HCT116 (cell line): ENCODE data around the gene CEACAM19.

Source experiments
- EGR1 ChIP-seq: IDR thresholded peaks from 2 replicates; pipeline ENCODE4 v1.6.1; 2012; ENCODE audit warnings: low read depth
- ELF1 ChIP-seq: IDR thresholded peaks from 2 replicates; pipeline ENCODE4 v1.6.1; 2012; ENCODE audit warnings: low read depth, borderline replicate concordance
- EZH2 ChIP-seq: fragments of 200-600 bp; sonication (generic); IDR thresholded peaks from 2 replicates; pipeline ENCODE4 v1.6.1; 2017; ENCODE audit warnings: antibody characterized with exemption, mixed run types
- JUND ChIP-seq: IDR thresholded peaks from 2 replicates; pipeline ENCODE4 v1.6.1; 2012
- MAX ChIP-seq: IDR thresholded peaks from 2 replicates; pipeline ENCODE4 v1.6.1; 2012
- POLR2A ChIP-seq: IDR thresholded peaks from 2 replicates; pipeline ENCODE4 v1.7.0; 2011; ENCODE audit warnings: borderline replicate concordance; ENCODE audit not compliant: insufficient read depth, insufficient read length; ENCODE audit errors: extremely low read depth
- POLR2AphosphoS5 ChIP-seq: IDR thresholded peaks from 2 replicates; pipeline ENCODE4 v1.6.1; 2011; ENCODE audit warnings: mild to moderate bottlenecking, low read depth, low read length, moderate library complexity
- SIN3A ChIP-seq: IDR thresholded peaks from 2 replicates; pipeline ENCODE4 v1.6.1; 2012; ENCODE audit warnings: low read depth
- YY1 ChIP-seq: IDR thresholded peaks from 2 replicates; pipeline ENCODE4 v1.6.1; 2011; ENCODE audit warnings: low read length, low read depth, moderate library complexity, mild to moderate bottlenecking; ENCODE audit not compliant: insufficient replicate concordance; ENCODE audit errors: extremely low read depth
- TF ChIP-seq, protein P1 (sequence below): IDR thresholded peaks from 2 replicates; pipeline ENCODE4 v1.6.1; 2012; ENCODE audit warnings: low read depth
- TF ChIP-seq, protein P2 (sequence below), 3 experiments: fragments of 200-600 bp in 1 of 3; sonication (generic) in 1 of 3; IDR thresholded peaks in 2 of 3; conservative IDR thresholded peaks in 1 of 3; 2 replicates each; pipeline ENCODE4 v1.5.1; 2012 to 2017; ENCODE audit warnings: low read depth in 2 of 3, low read length in 2 of 3, antibody characterized with exemption in 1 of 3, borderline replicate concordance in 1 of 3, control low read depth in 1 of 3, mild to moderate bottlenecking in 1 of 3, mixed read lengths in 1 of 3, mixed run types in 1 of 3, moderate library complexity in 1 of 3; ENCODE audit not compliant: insufficient read depth in 1 of 3
- TF ChIP-seq, protein P3 (sequence below): IDR thresholded peaks from 2 replicates; pipeline ENCODE4 v1.6.1; 2011; ENCODE audit warnings: mild to moderate bottlenecking, low read length, moderate library complexity; ENCODE audit not compliant: insufficient replicate concordance; ENCODE audit errors: extremely low read depth

- TF ChIP-seq POLR2AphosphoS5: no peak
- no peak for TF ChIP-seq SIN3A
- TF ChIP-seq, protein P1, sequence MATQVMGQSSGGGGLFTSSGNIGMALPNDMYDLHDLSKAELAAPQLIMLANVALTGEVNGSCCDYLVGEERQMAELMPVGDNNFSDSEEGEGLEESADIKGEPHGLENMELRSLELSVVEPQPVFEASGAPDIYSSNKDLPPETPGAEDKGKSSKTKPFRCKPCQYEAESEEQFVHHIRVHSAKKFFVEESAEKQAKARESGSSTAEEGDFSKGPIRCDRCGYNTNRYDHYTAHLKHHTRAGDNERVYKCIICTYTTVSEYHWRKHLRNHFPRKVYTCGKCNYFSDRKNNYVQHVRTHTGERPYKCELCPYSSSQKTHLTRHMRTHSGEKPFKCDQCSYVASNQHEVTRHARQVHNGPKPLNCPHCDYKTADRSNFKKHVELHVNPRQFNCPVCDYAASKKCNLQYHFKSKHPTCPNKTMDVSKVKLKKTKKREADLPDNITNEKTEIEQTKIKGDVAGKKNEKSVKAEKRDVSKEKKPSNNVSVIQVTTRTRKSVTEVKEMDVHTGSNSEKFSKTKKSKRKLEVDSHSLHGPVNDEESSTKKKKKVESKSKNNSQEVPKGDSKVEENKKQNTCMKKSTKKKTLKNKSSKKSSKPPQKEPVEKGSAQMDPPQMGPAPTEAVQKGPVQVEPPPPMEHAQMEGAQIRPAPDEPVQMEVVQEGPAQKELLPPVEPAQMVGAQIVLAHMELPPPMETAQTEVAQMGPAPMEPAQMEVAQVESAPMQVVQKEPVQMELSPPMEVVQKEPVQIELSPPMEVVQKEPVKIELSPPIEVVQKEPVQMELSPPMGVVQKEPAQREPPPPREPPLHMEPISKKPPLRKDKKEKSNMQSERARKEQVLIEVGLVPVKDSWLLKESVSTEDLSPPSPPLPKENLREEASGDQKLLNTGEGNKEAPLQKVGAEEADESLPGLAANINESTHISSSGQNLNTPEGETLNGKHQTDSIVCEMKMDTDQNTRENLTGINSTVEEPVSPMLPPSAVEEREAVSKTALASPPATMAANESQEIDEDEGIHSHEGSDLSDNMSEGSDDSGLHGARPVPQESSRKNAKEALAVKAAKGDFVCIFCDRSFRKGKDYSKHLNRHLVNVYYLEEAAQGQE: no peak
- TF ChIP-seq, protein P2, sequence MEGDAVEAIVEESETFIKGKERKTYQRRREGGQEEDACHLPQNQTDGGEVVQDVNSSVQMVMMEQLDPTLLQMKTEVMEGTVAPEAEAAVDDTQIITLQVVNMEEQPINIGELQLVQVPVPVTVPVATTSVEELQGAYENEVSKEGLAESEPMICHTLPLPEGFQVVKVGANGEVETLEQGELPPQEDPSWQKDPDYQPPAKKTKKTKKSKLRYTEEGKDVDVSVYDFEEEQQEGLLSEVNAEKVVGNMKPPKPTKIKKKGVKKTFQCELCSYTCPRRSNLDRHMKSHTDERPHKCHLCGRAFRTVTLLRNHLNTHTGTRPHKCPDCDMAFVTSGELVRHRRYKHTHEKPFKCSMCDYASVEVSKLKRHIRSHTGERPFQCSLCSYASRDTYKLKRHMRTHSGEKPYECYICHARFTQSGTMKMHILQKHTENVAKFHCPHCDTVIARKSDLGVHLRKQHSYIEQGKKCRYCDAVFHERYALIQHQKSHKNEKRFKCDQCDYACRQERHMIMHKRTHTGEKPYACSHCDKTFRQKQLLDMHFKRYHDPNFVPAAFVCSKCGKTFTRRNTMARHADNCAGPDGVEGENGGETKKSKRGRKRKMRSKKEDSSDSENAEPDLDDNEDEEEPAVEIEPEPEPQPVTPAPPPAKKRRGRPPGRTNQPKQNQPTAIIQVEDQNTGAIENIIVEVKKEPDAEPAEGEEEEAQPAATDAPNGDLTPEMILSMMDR (IDR thresholded peaks at IDR 0.05 in 2 of 3, conservative IDR thresholded peaks at IDR 0.05 in 1 of 3; ENCODE audit: borderline replicate concordance in 1 of 3, insufficient read depth in 1 of 3, low read depth in 2 of 3, low read length in 2 of 3): no peak
- no peak for TF ChIP-seq EZH2
- TF ChIP-seq MAX: no peak
- TF ChIP-seq ELF1: no peak
- no peak for TF ChIP-seq POLR2A
- no peak for TF ChIP-seq YY1
- no peak for TF ChIP-seq JUND
- TF ChIP-seq, protein P3, sequence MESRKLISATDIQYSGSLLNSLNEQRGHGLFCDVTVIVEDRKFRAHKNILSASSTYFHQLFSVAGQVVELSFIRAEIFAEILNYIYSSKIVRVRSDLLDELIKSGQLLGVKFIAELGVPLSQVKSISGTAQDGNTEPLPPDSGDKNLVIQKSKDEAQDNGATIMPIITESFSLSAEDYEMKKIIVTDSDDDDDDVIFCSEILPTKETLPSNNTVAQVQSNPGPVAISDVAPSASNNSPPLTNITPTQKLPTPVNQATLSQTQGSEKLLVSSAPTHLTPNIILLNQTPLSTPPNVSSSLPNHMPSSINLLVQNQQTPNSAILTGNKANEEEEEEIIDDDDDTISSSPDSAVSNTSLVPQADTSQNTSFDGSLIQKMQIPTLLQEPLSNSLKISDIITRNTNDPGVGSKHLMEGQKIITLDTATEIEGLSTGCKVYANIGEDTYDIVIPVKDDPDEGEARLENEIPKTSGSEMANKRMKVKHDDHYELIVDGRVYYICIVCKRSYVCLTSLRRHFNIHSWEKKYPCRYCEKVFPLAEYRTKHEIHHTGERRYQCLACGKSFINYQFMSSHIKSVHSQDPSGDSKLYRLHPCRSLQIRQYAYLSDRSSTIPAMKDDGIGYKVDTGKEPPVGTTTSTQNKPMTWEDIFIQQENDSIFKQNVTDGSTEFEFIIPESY: no peak
- TF ChIP-seq EGR1: no peak
These were observed 4.2 kb downstream of the CEACAM19 start for GRCh38 chr19:44675521-44675920.
